ENCODE results near the gene AK2. TPM values are rescaled to one million over a fixed set of nuclear protein-coding genes. Genes with fewer than 3 reads are reported as not detected.
"Not testable (repeated sequence)": the region's sequence is repeated elsewhere in the genome, so short reads cannot be mapped to it uniquely, and the experiment has no call there.

The AK2 gene
- total RNA-seq, 1 experiment from 2014 or later, result 302 TPM

- Histone ChIP-seq H3K27me3 (no peaks in the 10 kb centered on the region), H3K36me3 (peaks cover 2% of the 10 kb centered on the region), H3K9me3 (no peaks in the 10 kb centered on the region), H3K4me3 (no peak overlapping the region)
- peak; percentile 54 for DNase-seq
Observed at GRCh38 chr1:32997381-32997891, 39.2 kb downstream of the AK2 start.

- not testable (repeated sequence) for H3K36me3 ChIP-seq, H3K9me3 ChIP-seq, H3K4me3 ChIP-seq, H3K27me3 ChIP-seq, DNase-seq
Observed at GRCh38 chr1:32993324-32993636, 43.4 kb downstream of the AK2 start.

- Histone ChIP-seq H3K27me3 (no peaks in the 10 kb centered on the region), H3K9me3 (no peaks in the 10 kb centered on the region), H3K4me3 (no peak overlapping the region), H3K36me3 (no peaks in the 10 kb centered on the region; the same call in 1 of the 2 replicates)
- peak; percentile 87 for DNase-seq
Observed at GRCh38 chr1:32992489-32993323, 44.0 kb downstream of the AK2 start.

- Histone ChIP-seq H3K4me3 (no peak overlapping the region), H3K36me3 (no peaks in the 10 kb centered on the region; the same call in 1 of the 2 replicates), H3K27me3 (no peaks in the 10 kb centered on the region), H3K9me3 (no peaks in the 10 kb centered on the region)
- no peak for DNase-seq
Observed at GRCh38 chr1:32991819-32992488, 44.7 kb downstream of the AK2 start.

- H3K36me3 ChIP-seq, result no peaks in the 10 kb centered on the region; the same call in 1 of the 2 replicates
- no peaks in the 10 kb centered on the region for H3K27me3 ChIP-seq
- DNase-seq, result no peak
- no peaks in the 10 kb centered on the region for H3K9me3 ChIP-seq
- H3K4me3 ChIP-seq, result no peak overlapping the region
Observed at GRCh38 chr1:32991386-32991785, 45.3 kb downstream of the AK2 start.

GRCh38 chr1:32990887-32991286 lies 45.8 kb downstream of the AK2 start:
- Histone ChIP-seq H3K36me3 (no peaks in the 10 kb centered on the region), H3K27me3 (no peaks in the 10 kb centered on the region), H3K9me3 (no peaks in the 10 kb centered on the region), H3K4me3 (no peak overlapping the region)
- no peak for DNase-seq

- H3K9me3 ChIP-seq, result no peaks in the 10 kb centered on the region
- H3K27me3 ChIP-seq, result no peaks in the 10 kb centered on the region
- no peaks in the 10 kb centered on the region for H3K36me3 ChIP-seq
- H3K4me3 ChIP-seq, result no peak overlapping the region
- DNase-seq, result peak; percentile 88
Observed at GRCh38 chr1:32989160-32990050, 47.3 kb downstream of the AK2 start.

GRCh38 chr1:32988665-32989064 lies 48.0 kb downstream of the AK2 start:
- H3K4me3 ChIP-seq, result no peak overlapping the region
- DNase-seq, result peak; percentile 75
- no peaks in the 10 kb centered on the region for H3K27me3 ChIP-seq
- no peaks in the 10 kb centered on the region for H3K36me3 ChIP-seq
- H3K9me3 ChIP-seq, result no peaks in the 10 kb centered on the region

- Histone ChIP-seq H3K4me3 (no peak overlapping the region), H3K27me3 (no peaks in the 10 kb centered on the region), H3K36me3 (no peaks in the 10 kb centered on the region), H3K9me3 (no peaks in the 10 kb centered on the region)
- DNase-seq, result no peak
Observed at GRCh38 chr1:32985226-32985625, 51.5 kb downstream of the AK2 start.

- no peaks in the 10 kb centered on the region for H3K27me3 ChIP-seq
- H3K9me3 ChIP-seq, result no peaks in the 10 kb centered on the region
- no peak for DNase-seq
- H3K4me3 ChIP-seq, result no peak overlapping the region
- H3K36me3 ChIP-seq, result no peaks in the 10 kb centered on the region
Observed at GRCh38 chr1:32984455-32985171, 52.1 kb downstream of the AK2 start.

- no peak for DNase-seq
Observed at GRCh38 chr1:32984090-32984454, 52.6 kb downstream of the AK2 start.

GRCh38 chr1:32983020-32983419 lies 53.7 kb downstream of the AK2 start:
- H3K36me3 ChIP-seq, result no peaks in the 10 kb centered on the region
- H3K4me3 ChIP-seq, result no peak overlapping the region
- DNase-seq, result no peak
- no peaks in the 10 kb centered on the region for H3K27me3 ChIP-seq
- H3K9me3 ChIP-seq, result no peaks in the 10 kb centered on the region

More at GRCh38 chr1:32984090-32984454, 52.6 kb downstream of the AK2 start:
- Histone ChIP-seq H3K36me3 (no peaks in the 10 kb centered on the region), H3K4me3 (no peak overlapping the region), H3K27me3 (no peaks in the 10 kb centered on the region), H3K9me3 (no peaks in the 10 kb centered on the region)

GRCh38 chr1:32981003-32981901 lies 55.4 kb downstream of the AK2 start:
- no peaks in the 10 kb centered on the region for H3K9me3 ChIP-seq
- no peaks in the 10 kb centered on the region for H3K36me3 ChIP-seq
- no peaks in the 10 kb centered on the region for H3K27me3 ChIP-seq
- DNase-seq, result peak; percentile 81
- H3K4me3 ChIP-seq, result no peak overlapping the region

- Histone ChIP-seq H3K9me3 (no peaks in the 10 kb centered on the region), H3K4me3 (no peak overlapping the region), H3K27me3 (no peaks in the 10 kb centered on the region), H3K36me3 (no peaks in the 10 kb centered on the region)
- no peak for DNase-seq
Observed at GRCh38 chr1:32980080-32980479, 56.6 kb downstream of the AK2 start.

GRCh38 chr1:32978854-32979253 lies 57.8 kb downstream of the AK2 start:
- no peak for DNase-seq
- Histone ChIP-seq H3K9me3 (no peaks in the 10 kb centered on the region), H3K27me3 (no peaks in the 10 kb centered on the region), H3K4me3 (no peak overlapping the region), H3K36me3 (no peaks in the 10 kb centered on the region)

Data from MG63 (cell line).